GM12878 (cell line): ENCODE data around the gene CDC42EP1. TPM values are rescaled to one million over a fixed set of nuclear protein-coding genes. Genes with fewer than 3 reads are reported as not detected.

Source experiments
- ATAC-seq: fragments of 200-7000 bp; cut with Tn5 transposase; 3 replicates; pipeline ENCODE4 v1.9.1; 2020; ENCODE audit warnings: mild to moderate bottlenecking, moderate library complexity
- BruUV-seq: library from RNA; stranded (reverse); fragments of 400-500 nt; replicated peaks from 2 replicates; lab custom pipeline; 2021; lab: Mats Ljungman, UMichigan
- CTCF ChIA-PET: fragments of 300-600 bp; sonication (Branson Sonifier 250); formaldehyde crosslinking; extraction: SDS; loops from one replicate; lab custom pipeline; 2021; ENCODE audit warnings: inconsistent platforms; lab: Yijun Ruan, JAX
- POLR2A ChIA-PET: fragments of 350-600 bp; formaldehyde crosslinking; extraction: SDS; loops from one replicate; lab custom pipeline; 2021; ENCODE audit warnings: inconsistent platforms; lab: Charles Lee
- RAD21 ChIA-PET: fragments of 300-600 bp; sonication (Branson Sonifier 250); formaldehyde crosslinking; loops from one replicate; lab custom pipeline; 2023; ENCODE audit warnings: antibody characterized with exemption; ENCODE audit not compliant: unreplicated experiment; lab: Charles Lee
- SMC1A ChIA-PET: fragments of 300-600 bp; sonication (Branson Sonifier 250); formaldehyde crosslinking; loops from one replicate; lab custom pipeline; 2023; ENCODE audit not compliant: unreplicated experiment, uncharacterized antibody; lab: Charles Lee
- DNase-seq: peaks from one replicate; pipeline ENCODE4 v3.0.0-alpha.2; 2011; ENCODE audit warnings: low read depth, low spot score
- FAIRE-seq: peaks from 3 replicates; lab custom pipeline; 2011; peaks lifted over from hg19 to GRCh38; lab: Jason Lieb, UNC
- H2AFZ ChIP-seq: 2 replicates; pipeline ENCODE4 v1.6.0; 2011; ENCODE audit warnings: low read depth, low read length, control low read depth; ENCODE audit not compliant: control insufficient read depth
- H3K27ac ChIP-seq: 2 replicates; pipeline ENCODE4 v1.5.1; 2011; ENCODE audit warnings: control low read depth; ENCODE audit not compliant: control insufficient read depth, insufficient read depth
- H3K27me3 ChIP-seq, 2 experiments: replicated peaks in 1 of 2; 2 replicates each; pipeline versions ENCODE4 v1.6.0 to v1.6.1; 2011; ENCODE audit warnings: low read length in 1 of 2; ENCODE audit not compliant: control insufficient read depth in 2 of 2, insufficient read depth in 2 of 2
- H3K36me3 ChIP-seq, 2 experiments: 2 replicates each; pipeline ENCODE4 v1.5.1; 2011; ENCODE audit warnings: low read length in 1 of 2; ENCODE audit not compliant: control insufficient read depth in 2 of 2, insufficient read depth in 2 of 2
- H3K4me1 ChIP-seq: 2 replicates; pipeline ENCODE4 v1.6.1; 2011; ENCODE audit warnings: mild to moderate bottlenecking, low read length, moderate library complexity, mixed read lengths; ENCODE audit not compliant: control insufficient read depth, insufficient read depth
- H3K4me2 ChIP-seq: 2 replicates; pipeline ENCODE4 v1.6.0; 2011; ENCODE audit warnings: control low read depth; ENCODE audit not compliant: control insufficient read depth, insufficient read depth
- H3K4me3 ChIP-seq: fragments of 200-600 bp; sonication (generic); 2 replicates; pipeline ENCODE4 v1.5.1; 2016
- H3K79me2 ChIP-seq: 2 replicates; pipeline ENCODE4 v1.6.0; 2011; ENCODE audit warnings: low read length; ENCODE audit not compliant: control insufficient read depth, insufficient read depth
- H3K9ac ChIP-seq: 2 replicates; pipeline ENCODE4 v1.8.0; 2011; ENCODE audit warnings: low read length, control low read depth, mixed read lengths; ENCODE audit not compliant: control insufficient read depth, insufficient read depth
- H3K9me3 ChIP-seq: replicated peaks from 3 replicates; pipeline ENCODE4 v1.5.1; 2011; ENCODE audit warnings: mild to moderate bottlenecking, low read length; ENCODE audit not compliant: control insufficient read depth, insufficient read depth
- H4K20me1 ChIP-seq: 2 replicates; pipeline ENCODE4 v1.6.0; 2011; ENCODE audit not compliant: control insufficient read depth, insufficient read depth
- BACH1 ChIP-seq: fragments of 450-650 bp; IDR thresholded peaks from 2 replicates; pipeline ENCODE4 v1.6.1; 2017; ENCODE audit warnings: mild to moderate bottlenecking, borderline replicate concordance
- CEBPZ ChIP-seq: fragments of 150-350 bp; IDR thresholded peaks from 2 replicates; pipeline ENCODE4 v1.6.1; 2016; ENCODE audit warnings: low read depth, low read length
- ESRRA ChIP-seq: IDR thresholded peaks from 2 replicates; pipeline ENCODE4 v1.6.1; 2012; ENCODE audit warnings: mild to moderate bottlenecking, low read length, improper control_type of control experiment
- HDAC6 ChIP-seq: fragments of 200-600 bp; sonication (generic); IDR thresholded peaks from one replicate; pipeline ENCODE4 v1.8.0; 2017; ENCODE audit warnings: antibody characterized with exemption; ENCODE audit not compliant: unreplicated experiment
- IKZF1 ChIP-seq: fragments of 450-650 bp; conservative IDR thresholded peaks from 2 replicates; pipeline ENCODE4 v1.6.1; 2017; ENCODE audit warnings: antibody characterized with exemption, mild to moderate bottlenecking
- KDM1A ChIP-seq: fragments of 200-600 bp; sonication (generic); IDR thresholded peaks from 2 replicates; pipeline ENCODE4 v1.6.1; 2016; ENCODE audit warnings: borderline replicate concordance
- MEF2B ChIP-seq: fragments of 450-650 bp; IDR thresholded peaks from 2 replicates; pipeline ENCODE4 v1.6.1; 2018; ENCODE audit warnings: mild to moderate bottlenecking, moderate library complexity; ENCODE audit not compliant: partially characterized antibody, poor library complexity, severe bottlenecking
- NFIC ChIP-seq: IDR thresholded peaks from 2 replicates; pipeline ENCODE4 v1.6.1; 2012; ENCODE audit warnings: low read depth, mild to moderate bottlenecking, inconsistent platforms, low read length, moderate library complexity
- NR2C1 ChIP-seq: fragments of 450-650 bp; IDR thresholded peaks from 2 replicates; pipeline ENCODE4 v1.6.1; 2017; ENCODE audit warnings: antibody characterized with exemption, mild to moderate bottlenecking, moderate library complexity
- SIN3A ChIP-seq: IDR thresholded peaks from 2 replicates; pipeline ENCODE4 v1.6.1; 2012; ENCODE audit warnings: low read depth, low read length, improper control_type of control experiment
- SPI1 ChIP-seq: IDR thresholded peaks from 2 replicates; pipeline ENCODE4 v1.6.1; 2011; ENCODE audit warnings: low read depth, mild to moderate bottlenecking, low read length, moderate library complexity, borderline replicate concordance; ENCODE audit not compliant: insufficient read depth
- USF1 ChIP-seq: IDR thresholded peaks from 2 replicates; pipeline ENCODE4 v1.6.1; 2011; ENCODE audit warnings: borderline replicate concordance, low read depth, mild to moderate bottlenecking, moderate library complexity, mixed read lengths, low read length; ENCODE audit not compliant: insufficient read depth; ENCODE audit errors: extremely low read length
- ZNF384 ChIP-seq: IDR thresholded peaks from 2 replicates; pipeline ENCODE4 v1.6.1; 2012; ENCODE audit warnings: low read depth, mild to moderate bottlenecking, low read length, improper control_type of control experiment, borderline replicate concordance
- WGBS: methylation state at CpG from one replicate; pipeline ENCODE4 v1.1.6; 2016; ENCODE audit warnings: low lambda C conversion rate; ENCODE audit not compliant: insufficient replicate concordance, insufficient coverage; ENCODE audit errors: missing lambda C conversion rate; 5-methylcytosine and 5-hydroxymethylcytosine counted together
- in situ Hi-C: fragments of 300-500 bp; cut with MboI; formaldehyde crosslinking; loops from 9 replicates; pipeline ENCODE4 v1.14.3; 2018; ENCODE audit warnings: mixed read lengths
- intact Hi-C: fragments of 100-400 bp; cut with micrococcal nuclease; formaldehyde crosslinking; loops from one replicate; pipeline ENCODE4 v1.14.2; 2022; ENCODE audit not compliant: unreplicated experiment
- polyA plus RNA-seq, 11 experiments: library from polyadenylated mRNA; depleted of rRNA in 4 of 11; unstranded in 6 of 11; stranded (reverse) in 5 of 11; fragments of >200 nt; fragmentation: Nextera tagmentation in 4 of 11; fragmentation: Illumina TruSeq in 1 of 11; extraction: Ambion mirVana in 4 of 11; extraction: Trizol in 1 of 11; gene quantifications; 1 replicate in 1 of 11; 2 replicates in 10 of 11; pipeline versions ENCODE4 v1.2.1 to v1.2.3, GENCODE V29; 2011 to 2016; ENCODE audit warnings: inconsistent platforms in 2 of 11, missing spikeins in 2 of 11, low read depth in 1 of 11
- total RNA-seq, 4 experiments: library from RNA; depleted of rRNA in 3 of 4; stranded (reverse); fragments of >200 nt in 3 of 4; fragmentation: Illumina TruSeq in 1 of 4; extraction: Trizol in 1 of 4; gene quantifications; 2 replicates each; pipeline versions ENCODE4 v1.2.1 to v1.2.3, GENCODE V29; 2013 to 2021
- TF ChIP-seq, protein P1 (sequence below): IDR thresholded peaks from 2 replicates; pipeline ENCODE4 v1.6.1; 2012; ENCODE audit warnings: low read depth, low read length, improper control_type of control experiment
- TF ChIP-seq, protein P2 (sequence below): fragments of 450-650 bp; IDR thresholded peaks from 2 replicates; pipeline ENCODE4 v1.6.1; 2017; ENCODE audit warnings: antibody characterized with exemption, mild to moderate bottlenecking, moderate library complexity

CDC42EP1 gene
- total and polyA plus RNA-seq, 10 of the 15 experiments (the other 5 are each of a cell fraction or from before 2014, with no cell fraction given) = 0.04 to 0.33 (median 0.09) TPM; not detected in 7

- Histone ChIP-seq H2AFZ (no peak overlapping the region), H3K27me3 (no peaks in the 10 kb centered on the region), H3K9me3 (no peaks in the 10 kb centered on the region), H3K79me2 (no peaks in the 10 kb centered on the region), H3K4me1 (no peaks in the 10 kb centered on the region), H3K9ac (no peak overlapping the region), H3K4me2 (no peak overlapping the region), H3K36me3 (no peaks in the 10 kb centered on the region), H4K20me1 (no peaks in the 10 kb centered on the region), H3K27ac (no peak overlapping the region), H3K4me3 (no peak overlapping the region)
- FAIRE-seq (no peak), DNase-seq (no peak), ATAC-seq (no peak; the same call in 2 of the 3 replicates)
- ChIA-PET RAD21 (no interaction called here), SMC1A (interaction anchor here (0.7 kb wide), 1 partner anchor 364 kb away, joined by 4 read pairs; no protein-coding TSS in a partner anchor), POLR2A (no interaction called here), CTCF (interaction anchor here (0.6 to 1.4 kb wide), 2 partner anchors 55 to 61 kb away, joined by 3 to 5 read pairs; no protein-coding TSS in a partner anchor)
- 15% methylated on average over 4 of the region's 6 CpGs for WGBS
- in situ Hi-C loops = no loop called here
- BruUV-seq = no TSS peak
- intact Hi-C loops = no loop called here
- TF ChIP-seq, protein P1, sequence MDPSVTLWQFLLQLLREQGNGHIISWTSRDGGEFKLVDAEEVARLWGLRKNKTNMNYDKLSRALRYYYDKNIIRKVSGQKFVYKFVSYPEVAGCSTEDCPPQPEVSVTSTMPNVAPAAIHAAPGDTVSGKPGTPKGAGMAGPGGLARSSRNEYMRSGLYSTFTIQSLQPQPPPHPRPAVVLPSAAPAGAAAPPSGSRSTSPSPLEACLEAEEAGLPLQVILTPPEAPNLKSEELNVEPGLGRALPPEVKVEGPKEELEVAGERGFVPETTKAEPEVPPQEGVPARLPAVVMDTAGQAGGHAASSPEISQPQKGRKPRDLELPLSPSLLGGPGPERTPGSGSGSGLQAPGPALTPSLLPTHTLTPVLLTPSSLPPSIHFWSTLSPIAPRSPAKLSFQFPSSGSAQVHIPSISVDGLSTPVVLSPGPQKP = no peak
- TF ChIP-seq HDAC6 (no peak), USF1 (no peak), SPI1 (no peak), CEBPZ (no peak), BACH1 (no peak), ESRRA (no peak), KDM1A (no peak), ZNF384 (no peak), MEF2B (no peak), SIN3A (no peak), NR2C1 (no peak), NFIC (no peak), IKZF1 (no peak)
- TF ChIP-seq, protein P2, sequence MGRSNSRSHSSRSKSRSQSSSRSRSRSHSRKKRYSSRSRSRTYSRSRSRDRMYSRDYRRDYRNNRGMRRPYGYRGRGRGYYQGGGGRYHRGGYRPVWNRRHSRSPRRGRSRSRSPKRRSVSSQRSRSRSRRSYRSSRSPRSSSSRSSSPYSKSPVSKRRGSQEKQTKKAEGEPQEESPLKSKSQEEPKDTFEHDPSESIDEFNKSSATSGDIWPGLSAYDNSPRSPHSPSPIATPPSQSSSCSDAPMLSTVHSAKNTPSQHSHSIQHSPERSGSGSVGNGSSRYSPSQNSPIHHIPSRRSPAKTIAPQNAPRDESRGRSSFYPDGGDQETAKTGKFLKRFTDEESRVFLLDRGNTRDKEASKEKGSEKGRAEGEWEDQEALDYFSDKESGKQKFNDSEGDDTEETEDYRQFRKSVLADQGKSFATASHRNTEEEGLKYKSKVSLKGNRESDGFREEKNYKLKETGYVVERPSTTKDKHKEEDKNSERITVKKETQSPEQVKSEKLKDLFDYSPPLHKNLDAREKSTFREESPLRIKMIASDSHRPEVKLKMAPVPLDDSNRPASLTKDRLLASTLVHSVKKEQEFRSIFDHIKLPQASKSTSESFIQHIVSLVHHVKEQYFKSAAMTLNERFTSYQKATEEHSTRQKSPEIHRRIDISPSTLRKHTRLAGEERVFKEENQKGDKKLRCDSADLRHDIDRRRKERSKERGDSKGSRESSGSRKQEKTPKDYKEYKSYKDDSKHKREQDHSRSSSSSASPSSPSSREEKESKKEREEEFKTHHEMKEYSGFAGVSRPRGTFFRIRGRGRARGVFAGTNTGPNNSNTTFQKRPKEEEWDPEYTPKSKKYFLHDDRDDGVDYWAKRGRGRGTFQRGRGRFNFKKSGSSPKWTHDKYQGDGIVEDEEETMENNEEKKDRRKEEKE = no peak
These were observed 48.7 kb upstream of the CDC42EP1 start for GRCh38 chr22:37511395-37512104.
